ENCODE results near the gene ANO2. TPM values are rescaled to one million over a fixed set of nuclear protein-coding genes. Genes with fewer than 3 reads are reported as not detected.

Gene ANO2
- total and polyA plus RNA-seq, 4 experiments from 2014 or later: not detected

DNA sequence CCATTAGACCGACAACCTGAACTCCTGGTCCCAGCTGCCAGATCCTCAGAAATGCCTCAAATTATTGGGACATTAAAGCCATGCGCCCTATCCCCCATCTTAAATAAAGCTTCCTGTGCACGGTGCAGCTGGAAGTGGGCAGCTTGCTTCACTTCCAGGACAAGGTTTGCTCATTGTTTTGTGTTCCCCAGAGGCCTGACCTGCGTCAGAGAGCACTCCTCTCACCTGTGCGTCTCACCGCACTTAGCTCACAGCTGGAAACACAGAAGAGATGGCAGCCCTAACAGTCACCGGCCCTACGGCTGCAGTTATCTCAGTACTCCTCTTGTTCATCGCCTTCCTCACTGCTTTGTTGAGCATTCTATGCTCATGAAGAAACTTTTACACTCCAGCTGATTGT, 135.5 kb downstream of the ANO2 start:
- intact Hi-C loops (cut with micrococcal nuclease): no loop called here
- no peaks in the 10 kb centered on the region for H3K4me1 Mint-ChIP-seq
- H3K27me3 Mint-ChIP-seq: peaks cover 3 to 6% of the 10 kb centered on the region in 2 donors
- peaks cover 0 to 4% (median 0%) of the 10 kb centered on the region in 8 donors for H3K9me3 Mint-ChIP-seq
- H3K4me1 ChIP-seq (ENCODE audit: insufficient read depth, low read length): no peaks in the 10 kb centered on the region
- POLR2A ChIA-PET (ENCODE audit: partially characterized antibody): no interaction called here
- H3K36me3 ChIP-seq (ENCODE audit: insufficient read depth, low read length): no peaks in the 10 kb centered on the region
- H3K4me3 Mint-ChIP-seq: no peak overlapping the region
- CTCF ChIA-PET (ENCODE audit: partially characterized antibody): no interaction called here
- H3K9me3 ChIP-seq (ENCODE audit: control insufficient read depth in 1 of 2, low read length in 2 of 2): no peaks in the 10 kb centered on the region
- H3K36me3 Mint-ChIP-seq: no peaks in the 10 kb centered on the region
- H3K27me3 ChIP-seq (ENCODE audit: insufficient read depth, low read length): no peaks in the 10 kb centered on the region
- DNase-seq: no peak
- no peak overlapping the region for H3K27ac Mint-ChIP-seq
- no peak overlapping the region for H3K27ac ChIP-seq (ENCODE audit: low read depth, low read length)
- H3K4me3 ChIP-seq (ENCODE audit: low read length in 2 of 2): no peak overlapping the region

DNA sequence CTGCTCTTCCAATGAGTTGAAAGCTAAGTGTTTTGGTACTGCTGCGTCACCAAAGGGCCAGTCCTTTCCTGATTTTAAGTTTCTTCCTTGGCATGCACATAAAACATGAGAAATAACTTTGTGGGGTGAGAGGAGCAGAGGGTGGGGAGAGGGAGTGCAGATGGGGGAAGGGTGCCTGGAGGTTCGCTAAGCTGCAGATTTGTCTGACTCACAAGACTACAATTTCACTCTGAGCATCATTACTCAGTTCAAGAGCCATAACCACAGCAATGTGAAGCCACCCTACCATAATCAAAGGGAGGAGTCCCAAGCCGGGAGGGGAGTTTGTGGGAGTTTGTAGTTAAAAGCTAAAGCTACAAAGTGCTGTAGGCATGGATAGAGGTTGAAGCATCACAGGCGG, 136.1 kb downstream of the ANO2 start:
- POLR2A ChIA-PET (ENCODE audit: partially characterized antibody): no interaction called here
- CTCF ChIA-PET (ENCODE audit: partially characterized antibody): no interaction called here
- no peaks in the 10 kb centered on the region for H3K36me3 Mint-ChIP-seq
- H3K4me3 Mint-ChIP-seq: no peak overlapping the region
- H3K27me3 ChIP-seq (ENCODE audit: insufficient read depth, low read length): no peaks in the 10 kb centered on the region
- intact Hi-C loops (cut with micrococcal nuclease): no loop called here
- H3K27me3 Mint-ChIP-seq: peaks cover under 1 to 5% of the 10 kb centered on the region in 2 donors
- DNase-seq: no peak
- no peaks in the 10 kb centered on the region for H3K4me1 ChIP-seq (ENCODE audit: insufficient read depth, low read length)
- H3K9me3 Mint-ChIP-seq: peaks cover 0 to 4% (median 0%) of the 10 kb centered on the region in 8 donors
- H3K9me3 ChIP-seq (ENCODE audit: control insufficient read depth in 1 of 2, low read length in 2 of 2): no peaks in the 10 kb centered on the region
- no peaks in the 10 kb centered on the region for H3K4me1 Mint-ChIP-seq
- no peak overlapping the region for H3K4me3 ChIP-seq (ENCODE audit: low read length in 2 of 2)
- no peaks in the 10 kb centered on the region for H3K36me3 ChIP-seq (ENCODE audit: insufficient read depth, low read length)
- no peak overlapping the region for H3K27ac Mint-ChIP-seq
- H3K27ac ChIP-seq (ENCODE audit: low read depth, low read length): no peak overlapping the region

DNA sequence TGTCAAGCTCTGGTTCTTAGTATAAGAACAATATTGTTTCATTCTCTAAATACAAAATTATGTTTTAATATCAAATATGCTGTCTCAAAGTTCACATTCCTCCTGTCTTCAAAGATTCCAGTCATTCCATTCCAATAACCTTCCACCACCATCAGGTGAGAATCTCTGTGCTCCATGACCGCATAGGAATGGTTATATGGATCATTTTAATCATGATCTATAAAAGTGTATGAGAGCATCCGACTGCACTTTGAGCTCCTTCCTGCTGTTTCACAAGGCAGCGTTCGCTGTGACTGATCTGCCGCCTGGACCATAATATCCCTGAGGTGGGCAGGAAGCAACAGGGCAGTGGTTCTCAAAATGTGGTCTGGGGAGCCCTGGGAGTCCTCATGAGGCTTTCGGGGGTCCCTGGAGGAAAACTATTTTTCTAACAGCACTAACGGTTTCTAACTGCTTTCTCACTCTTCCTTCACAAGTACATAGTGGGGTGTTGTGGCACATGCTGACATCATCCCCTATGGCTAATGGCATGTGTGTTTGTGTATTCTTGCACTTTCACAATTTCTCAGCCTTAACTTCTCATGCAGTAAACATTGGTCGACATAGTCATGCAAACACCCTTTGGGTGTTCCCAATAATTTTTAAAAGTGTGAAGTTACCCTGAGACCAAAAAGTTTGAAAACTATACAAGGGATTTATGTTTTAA, 137.4 kb downstream of the ANO2 start:
- Mint-ChIP-seq H3K4me3 (no peak overlapping the region), H3K4me1 (no peaks in the 10 kb centered on the region), H3K36me3 (no peaks in the 10 kb centered on the region), H3K27ac (no peak overlapping the region), H3K9me3 (peaks cover 0 to 4% (median 0%) of the 10 kb centered on the region in 8 donors), H3K27me3 (peaks cover 0 to 4% of the 10 kb centered on the region in 2 donors)
- ChIA-PET CTCF (ENCODE audit: partially characterized antibody) (no interaction called here), POLR2A (ENCODE audit: partially characterized antibody) (no interaction called here)
- no peak for DNase-seq
- no peak overlapping the region for H3K27ac ChIP-seq (ENCODE audit: low read depth, low read length)
- H3K4me1 ChIP-seq (ENCODE audit: insufficient read depth, low read length): no peaks in the 10 kb centered on the region
- H3K36me3 ChIP-seq (ENCODE audit: insufficient read depth, low read length): no peaks in the 10 kb centered on the region
- H3K27me3 ChIP-seq (ENCODE audit: insufficient read depth, low read length): no peaks in the 10 kb centered on the region
- H3K9me3 ChIP-seq (ENCODE audit: control insufficient read depth in 1 of 2, low read length in 2 of 2): no peaks in the 10 kb centered on the region
- intact Hi-C loops (cut with micrococcal nuclease): no loop called here
- H3K4me3 ChIP-seq (ENCODE audit: low read length in 2 of 2): no peak overlapping the region

- no peaks in the 10 kb centered on the region for H3K4me1 Mint-ChIP-seq
- no peaks in the 10 kb centered on the region for H3K36me3 Mint-ChIP-seq
- intact Hi-C loops (cut with micrococcal nuclease): no loop called here
- H3K27me3 Mint-ChIP-seq: peaks cover 0 to 4% of the 10 kb centered on the region in 2 donors
- H3K9me3 Mint-ChIP-seq: peaks cover 0 to 4% (median 0%) of the 10 kb centered on the region in 8 donors
- H3K9me3 ChIP-seq (ENCODE audit: control insufficient read depth in 1 of 2, low read length in 2 of 2): no peaks in the 10 kb centered on the region
- CTCF ChIA-PET (ENCODE audit: partially characterized antibody): no interaction called here
- no peak for DNase-seq
- POLR2A ChIA-PET (ENCODE audit: partially characterized antibody): no interaction called here
- no peaks in the 10 kb centered on the region for H3K36me3 ChIP-seq (ENCODE audit: insufficient read depth, low read length)
- no peaks in the 10 kb centered on the region for H3K27me3 ChIP-seq (ENCODE audit: insufficient read depth, low read length)
- no peak overlapping the region for H3K4me3 Mint-ChIP-seq
- H3K4me1 ChIP-seq (ENCODE audit: insufficient read depth, low read length): no peaks in the 10 kb centered on the region
- no peak overlapping the region for H3K4me3 ChIP-seq (ENCODE audit: low read length in 2 of 2)
- no peak overlapping the region for H3K27ac ChIP-seq (ENCODE audit: low read depth, low read length)
- no peak overlapping the region for H3K27ac Mint-ChIP-seq
Observed at GRCh38 chr12:5807090-5807414, 138.0 kb downstream of the ANO2 start.

GRCh38 chr12:5806371-5807089, 138.5 kb downstream of the ANO2 start:
- Mint-ChIP-seq H3K4me1 (no peaks in the 10 kb centered on the region), H3K4me3 (no peak overlapping the region), H3K9me3 (peaks cover 0 to 4% (median 0%) of the 10 kb centered on the region in 8 donors), H3K27me3 (peaks cover 0 to 4% of the 10 kb centered on the region in 2 donors), H3K36me3 (no peaks in the 10 kb centered on the region), H3K27ac (no peak overlapping the region)
- ChIA-PET CTCF (ENCODE audit: partially characterized antibody) (no interaction called here), POLR2A (ENCODE audit: partially characterized antibody) (no interaction called here)
- DNase-seq: no peak
- H3K36me3 ChIP-seq (ENCODE audit: insufficient read depth, low read length): no peaks in the 10 kb centered on the region
- H3K27me3 ChIP-seq (ENCODE audit: insufficient read depth, low read length): no peaks in the 10 kb centered on the region
- H3K9me3 ChIP-seq (ENCODE audit: control insufficient read depth in 1 of 2, low read length in 2 of 2): no peaks in the 10 kb centered on the region
- intact Hi-C loops (cut with micrococcal nuclease): no loop called here
- no peaks in the 10 kb centered on the region for H3K4me1 ChIP-seq (ENCODE audit: insufficient read depth, low read length)
- no peak overlapping the region for H3K4me3 ChIP-seq (ENCODE audit: low read length in 2 of 2)
- no peak overlapping the region for H3K27ac ChIP-seq (ENCODE audit: low read depth, low read length)

- Histone ChIP-seq H3K27me3 (ENCODE audit: insufficient read depth, low read length) (no peaks in the 10 kb centered on the region), H3K27ac (ENCODE audit: low read depth, low read length) (no peak overlapping the region), H3K9me3 (ENCODE audit: control insufficient read depth in 1 of 2, low read length in 2 of 2) (no peaks in the 10 kb centered on the region), H3K36me3 (ENCODE audit: insufficient read depth, low read length) (no peaks in the 10 kb centered on the region), H3K4me3 (ENCODE audit: low read length in 2 of 2) (no peak overlapping the region), H3K4me1 (ENCODE audit: insufficient read depth, low read length) (no peaks in the 10 kb centered on the region)
- Mint-ChIP-seq H3K27me3 (peaks cover 5 to 6% of the 10 kb centered on the region in 2 donors), H3K4me3 (no peak overlapping the region), H3K27ac (no peak overlapping the region), H3K36me3 (no peaks in the 10 kb centered on the region), H3K9me3 (peaks cover 0 to 4% (median 0%) of the 10 kb centered on the region in 8 donors), H3K4me1 (no peaks in the 10 kb centered on the region)
- intact Hi-C loops (cut with micrococcal nuclease): no loop called here
- POLR2A ChIA-PET (ENCODE audit: partially characterized antibody): no interaction called here
- CTCF ChIA-PET (ENCODE audit: partially characterized antibody): no interaction called here
- DNase-seq: no peak
Observed at GRCh38 chr12:5803532-5803931, 141.5 kb downstream of the ANO2 start.

- POLR2A ChIA-PET (ENCODE audit: partially characterized antibody): no interaction called here
- H3K9me3 ChIP-seq (ENCODE audit: control insufficient read depth in 1 of 2, low read length in 2 of 2): no peaks in the 10 kb centered on the region
Observed at GRCh38 chr12:5798242-5799015, 146.6 kb downstream of the ANO2 start.

More at GRCh38 chr12:5798242-5799015, 146.6 kb downstream of the ANO2 start:
- CTCF ChIA-PET (ENCODE audit: partially characterized antibody): interaction anchor here (1.2 kb wide), 1 partner anchor 9 kb away, joined by 3 read pairs; no protein-coding TSS in a partner anchor
- Histone ChIP-seq H3K36me3 (ENCODE audit: insufficient read depth, low read length) (no peaks in the 10 kb centered on the region), H3K27me3 (ENCODE audit: insufficient read depth, low read length) (no peaks in the 10 kb centered on the region), H3K4me3 (ENCODE audit: low read length in 2 of 2) (no peak overlapping the region), H3K27ac (ENCODE audit: low read depth, low read length) (no peak overlapping the region), H3K4me1 (ENCODE audit: insufficient read depth, low read length) (no peaks in the 10 kb centered on the region)
- H3K27ac Mint-ChIP-seq: no peak overlapping the region
- intact Hi-C loops (cut with micrococcal nuclease): no loop called here
- no peaks in the 10 kb centered on the region for H3K36me3 Mint-ChIP-seq
- H3K4me1 Mint-ChIP-seq: no peaks in the 10 kb centered on the region
- no peak overlapping the region for H3K4me3 Mint-ChIP-seq
- peaks cover 5 to 7% of the 10 kb centered on the region in 2 donors for H3K27me3 Mint-ChIP-seq
- DNase-seq: no peak
- no peaks in the 10 kb centered on the region for H3K9me3 Mint-ChIP-seq

Measured in CD4-positive, alpha-beta memory T cell (primary cell).